Measurements from ENCODE around the gene KRCC1.
"Not testable (repeated sequence)": the region's sequence is repeated elsewhere in the genome, so short reads cannot be mapped to it uniquely, and the experiment has no call there.

Gene KRCC1

GRCh38 chr2:87996570-87996969 lies 59.0 kb downstream of the KRCC1 start:
- no peak for DNase-seq

- DNase-seq: no peak
Measured at GRCh38 chr2:87995756-87996155, 59.8 kb downstream of the KRCC1 start.

GRCh38 chr2:87994304-87994850 lies 61.2 kb downstream of the KRCC1 start:
- not testable (repeated sequence) for DNase-seq

GRCh38 chr2:87992569-87992968 lies 63.0 kb downstream of the KRCC1 start:
- not testable (repeated sequence) for DNase-seq

- not testable (repeated sequence) for DNase-seq
Measured at GRCh38 chr2:87987473-87987872, 68.1 kb downstream of the KRCC1 start.

GRCh38 chr2:87985902-87986301 lies 69.7 kb downstream of the KRCC1 start:
- DNase-seq: not testable (repeated sequence)

- not testable (repeated sequence) for DNase-seq
Measured at GRCh38 chr2:87981182-87981581, 74.4 kb downstream of the KRCC1 start.
